Activated CD8-positive, alpha-beta memory T cell treated with anti-CD3 and anti-CD28 coated beads for 1 hour (primary cell): ENCODE results near the gene RNF150.

Experiments
- DNase-seq, 2 donors: peaks; one replicate each; pipeline ENCODE4 v3.0.0-alpha.2; 2020; ENCODE audit warnings: low read depth in 1 of 2; ENCODE audit errors: extremely low read depth in 1 of 2

The RNF150 gene

GRCh38 chr4:141028024-141028529, 105.2 kb downstream of the RNF150 start:
- DNase-seq: no peak

GRCh38 chr4:141027421-141027820, 105.8 kb downstream of the RNF150 start:
- no peak for DNase-seq

GRCh38 chr4:141026900-141027299, 106.4 kb downstream of the RNF150 start:
- no peak for DNase-seq

GRCh38 chr4:141023051-141023450, 110.2 kb downstream of the RNF150 start:
- DNase-seq: no peak

- no peak for DNase-seq
These were observed 111.1 kb downstream of the RNF150 start for GRCh38 chr4:141022111-141022695.

- DNase-seq: no peak
These were observed 111.7 kb downstream of the RNF150 start for GRCh38 chr4:141021397-141022110.

GRCh38 chr4:141020801-141021261, 112.4 kb downstream of the RNF150 start:
- DNase-seq: no peak

- no peak for DNase-seq
These were observed 113.5 kb downstream of the RNF150 start for GRCh38 chr4:141019768-141020167.

GRCh38 chr4:141016117-141016798, 117.0 kb downstream of the RNF150 start:
- DNase-seq: no peak

GRCh38 chr4:141013899-141014298, 119.4 kb downstream of the RNF150 start:
- DNase-seq: no peak

GRCh38 chr4:141011901-141012315, 121.4 kb downstream of the RNF150 start:
- DNase-seq: no peak

GRCh38 chr4:141009931-141010330, 123.3 kb downstream of the RNF150 start:
- DNase-seq: no peak

- no peak for DNase-seq
These were observed 124.1 kb downstream of the RNF150 start for GRCh38 chr4:141009129-141009528.

GRCh38 chr4:141006242-141006802, 126.9 kb downstream of the RNF150 start:
- no peak for DNase-seq

GRCh38 chr4:141004823-141005222, 128.4 kb downstream of the RNF150 start:
- DNase-seq: no peak

GRCh38 chr4:141003193-141003592, 130.1 kb downstream of the RNF150 start:
- DNase-seq: no peak

- no peak for DNase-seq
These were observed 130.9 kb downstream of the RNF150 start for GRCh38 chr4:141002323-141002805.

- DNase-seq: no peak
These were observed 136.5 kb downstream of the RNF150 start for GRCh38 chr4:140996766-140997165.

- DNase-seq: no peak
These were observed 138.2 kb downstream of the RNF150 start for GRCh38 chr4:140995058-140995457.

GRCh38 chr4:140994015-140994414, 139.3 kb downstream of the RNF150 start:
- no peak for DNase-seq

GRCh38 chr4:140993370-140993769, 139.9 kb downstream of the RNF150 start:
- no peak for DNase-seq
